Thyroid gland (tissue), 4 donors: Measurements from ENCODE around the gene RPS6KA5. TPM values are rescaled to one million over a fixed set of nuclear protein-coding genes. Genes with fewer than 3 reads are reported as not detected.

ENCODE experiments used
- DNase-seq, 2 donors: peaks; one replicate each; pipeline ENCODE4 v3.0.0-alpha.2; 2019
- H3K27ac ChIP-seq, 3 donors: fragments of 200-600 bp; sonication (generic); 1 replicate in 2 of 3; 2 replicates in 1 of 3; pipeline ENCODE4 v1.5.1; 2016 to 2019; ENCODE audit warnings: mild to moderate bottlenecking in 1 of 3, moderate library complexity in 1 of 3
- H3K27me3 ChIP-seq: fragments of 200-600 bp; sonication (generic); one replicate; pipeline ENCODE4 v1.5.1; 2019
- H3K36me3 ChIP-seq, 2 donors: fragments of 200-600 bp; sonication (generic); one replicate each; pipeline ENCODE4 v1.5.1; 2016 to 2019
- H3K4me1 ChIP-seq, 2 donors: fragments of 200-600 bp; sonication (generic); one replicate each; pipeline ENCODE4 v1.5.1; 2017 to 2019
- H3K4me3 ChIP-seq, 3 donors: fragments of 200-600 bp; sonication (generic); replicated peaks in 1 of 3; 1 replicate in 2 of 3; 2 replicates in 1 of 3; pipeline ENCODE4 v1.5.1; 2016; ENCODE audit warnings: mild to moderate bottlenecking in 1 of 3
- H3K9me3 ChIP-seq: fragments of 200-600 bp; sonication (generic); one replicate; pipeline ENCODE4 v1.5.1; 2017
- CTCF ChIP-seq, 6 experiments: fragments of 200-600 bp in 3 of 6; fragments of 450-650 bp in 3 of 6; sonication (generic) in 3 of 6; IDR thresholded peaks; one replicate each; pipeline ENCODE4 v1.5.1; 2016 to 2019; ENCODE audit warnings: antibody characterized with exemption in 6 of 6, mild to moderate bottlenecking in 2 of 6, inconsistent platforms in 1 of 6, moderate library complexity in 1 of 6
- POLR2A ChIP-seq, 2 donors: fragments of 450-650 bp; IDR thresholded peaks; one replicate each; pipeline ENCODE4 v1.6.1; 2017; ENCODE audit warnings: antibody characterized with exemption in 2 of 2, mild to moderate bottlenecking in 2 of 2, moderate library complexity in 1 of 2
- WGBS, 2 donors: methylation state at CpG; one replicate each; pipeline ENCODE4 v1.1.5; 2017; 5-methylcytosine and 5-hydroxymethylcytosine counted together
- intact Hi-C: fragments of 100-400 bp; cut with DNase I; formaldehyde crosslinking; loops from one replicate; pipeline ENCODE4 v1.15.1; 2023
- total RNA-seq, 4 donors: library from RNA; depleted of rRNA; stranded (reverse); fragments of >200 nt; gene quantifications; one replicate each; pipeline ENCODE4 v1.2.3, GENCODE V29; 2016

The RPS6KA5 gene
- total RNA-seq, 4 donors from 2014 or later, result 6.4 to 17.4 (median 8.9) TPM

- no peak for DNase-seq
- Histone ChIP-seq H3K27ac (no peak overlapping the region), H3K36me3 (no peaks in the 10 kb centered on the region), H3K9me3 (no peaks in the 10 kb centered on the region), H3K4me1 (peaks cover 0 to 18% of the 10 kb centered on the region in 2 donors), H3K27me3 (no peaks in the 10 kb centered on the region), H3K4me3 (no peak overlapping the region)
- 80 to 84% methylated on average over 2 of the region's 2 CpGs for WGBS, 2 donors
- TF ChIP-seq CTCF (IDR thresholded peaks at IDR 0.05), result no peak
- TF ChIP-seq POLR2A (IDR thresholded peaks at IDR 0.05), result no peak
- intact Hi-C loops, result no loop called here
Measured at GRCh38 chr14:91048265-91048664, 12.2 kb downstream of the RPS6KA5 start.

GRCh38 chr14:91047174-91047753, 13.2 kb downstream of the RPS6KA5 start:
- no peak for DNase-seq
- Histone ChIP-seq H3K27me3 (no peaks in the 10 kb centered on the region), H3K36me3 (no peaks in the 10 kb centered on the region), H3K4me3 (no peak overlapping the region), H3K9me3 (no peaks in the 10 kb centered on the region), H3K4me1 (peaks cover 0 to 20% of the 10 kb centered on the region in 2 donors), H3K27ac (no peak overlapping the region)
- WGBS, 2 donors, result 89 to 91% methylated on average over 4 of the region's 4 CpGs
- intact Hi-C loops, result no loop called here
- TF ChIP-seq POLR2A (IDR thresholded peaks at IDR 0.05) (no peak), CTCF (IDR thresholded peaks at IDR 0.05) (no peak)

GRCh38 chr14:91046488-91047072, 13.9 kb downstream of the RPS6KA5 start:
- no peak for DNase-seq
- Histone ChIP-seq H3K4me1 (peaks cover under 1 to 25% of the 10 kb centered on the region in 2 donors), H3K27me3 (no peaks in the 10 kb centered on the region), H3K27ac (no peak overlapping the region), H3K9me3 (no peaks in the 10 kb centered on the region), H3K4me3 (no peak overlapping the region), H3K36me3 (no peaks in the 10 kb centered on the region)
- WGBS, 2 donors, result 85 to 88% methylated on average over 7 of the region's 7 CpGs
- TF ChIP-seq POLR2A (IDR thresholded peaks at IDR 0.05), result no peak
- no peak for TF ChIP-seq CTCF (IDR thresholded peaks at IDR 0.05)
- intact Hi-C loops, result no loop called here

- Histone ChIP-seq H3K36me3 (no peaks in the 10 kb centered on the region), H3K9me3 (no peaks in the 10 kb centered on the region), H3K4me3 (no peak overlapping the region), H3K27me3 (no peaks in the 10 kb centered on the region), H3K27ac (peak overlapping the region in 2 of 3 donors; percentile 53 to 67), H3K4me1 (peaks cover 5 to 23% of the 10 kb centered on the region in 2 donors)
- TF ChIP-seq POLR2A (IDR thresholded peaks at IDR 0.05) (no peak), CTCF (IDR thresholded peaks at IDR 0.05) (no peak)
- intact Hi-C loops, result no loop called here
- DNase-seq, result no peak
- 44 to 56% methylated on average over 2 of the region's 2 CpGs for WGBS, 2 donors
Measured at GRCh38 chr14:91041450-91041849, 19.0 kb downstream of the RPS6KA5 start.

- intact Hi-C loops, result no loop called here
- Histone ChIP-seq H3K36me3 (no peaks in the 10 kb centered on the region), H3K9me3 (no peaks in the 10 kb centered on the region), H3K27me3 (no peaks in the 10 kb centered on the region), H3K4me1 (peaks cover 5 to 23% of the 10 kb centered on the region in 2 donors), H3K27ac (peak overlapping the region in 1 of 3 donors; percentile 67), H3K4me3 (no peak overlapping the region)
- WGBS, 2 donors, result 89 to 90% methylated on average over 1 of the region's 1 CpG
- DNase-seq, result no peak
- TF ChIP-seq CTCF (IDR thresholded peaks at IDR 0.05) (no peak), POLR2A (IDR thresholded peaks at IDR 0.05) (no peak)
Measured at GRCh38 chr14:91040545-91040944, 19.9 kb downstream of the RPS6KA5 start.
